ENCODE measurements around the gene ARSB. TPM values are rescaled to one million over a fixed set of nuclear protein-coding genes. Genes with fewer than 3 reads are reported as not detected.
"Not testable (repeated sequence)": the region's sequence is repeated elsewhere in the genome, so short reads cannot be mapped to it uniquely, and the experiment has no call there.

Gene ARSB
- polyA plus RNA-seq, 5 donors: 14.4 to 17.8 (median 15.6) TPM

- no peak for DNase-seq
Observed at GRCh38 chr5:78757269-78758053, 227.6 kb downstream of the ARSB start.

- DNase-seq: no peak
Observed at GRCh38 chr5:78756858-78757257, 228.3 kb downstream of the ARSB start.

- DNase-seq: no peak
Observed at GRCh38 chr5:78755822-78756429, 229.2 kb downstream of the ARSB start.

- DNase-seq: no peak
Observed at GRCh38 chr5:78754655-78755054, 230.5 kb downstream of the ARSB start.

GRCh38 chr5:78753093-78753531, 232.0 kb downstream of the ARSB start:
- no peak for DNase-seq

GRCh38 chr5:78751872-78752271, 233.2 kb downstream of the ARSB start:
- no peak for DNase-seq

GRCh38 chr5:78750281-78750680, 234.8 kb downstream of the ARSB start:
- no peak for DNase-seq

GRCh38 chr5:78747705-78748359, 237.3 kb downstream of the ARSB start:
- DNase-seq: no peak

GRCh38 chr5:78747055-78747454, 238.1 kb downstream of the ARSB start:
- no peak for DNase-seq

GRCh38 chr5:78746021-78746770, 238.9 kb downstream of the ARSB start:
- no peak for DNase-seq

- no peak for DNase-seq
Observed at GRCh38 chr5:78744951-78745534, 240.1 kb downstream of the ARSB start.

GRCh38 chr5:78741019-78741418, 244.1 kb downstream of the ARSB start:
- DNase-seq: no peak

- no peak for DNase-seq
Observed at GRCh38 chr5:78738693-78739300, 246.3 kb downstream of the ARSB start.

GRCh38 chr5:78738104-78738503, 247.0 kb downstream of the ARSB start:
- no peak for DNase-seq

- DNase-seq: no peak
Observed at GRCh38 chr5:78735834-78736463, 249.2 kb downstream of the ARSB start.

- DNase-seq: no peak
Observed at GRCh38 chr5:78734950-78735349, 250.2 kb downstream of the ARSB start.

- no peak for DNase-seq
Observed at GRCh38 chr5:78734094-78734845, 250.8 kb downstream of the ARSB start.

- not testable (repeated sequence) for DNase-seq
Observed at GRCh38 chr5:78732721-78733120, 252.4 kb downstream of the ARSB start.

GRCh38 chr5:78731884-78732283, 253.2 kb downstream of the ARSB start:
- no peak for DNase-seq

Data from right lung (tissue), 5 donors.